Endothelial cell of hepatic sinusoid (primary cell): ENCODE results near the gene SLC25A52.
"Not testable (repeated sequence)": the region's sequence is repeated elsewhere in the genome, so short reads cannot be mapped to it uniquely, and the experiment has no call there.

Experiments
- in situ Hi-C: cut with HindIII; loops from 2 replicates; pipeline ENCODE4 v1.10.0; 2017; ENCODE audit warnings: low sequenced_read_pairs

SLC25A52 gene

GRCh38 chr18:31741097-31741735 is 19.5 kb downstream of the SLC25A52 start:
- in situ Hi-C loops = no loop called here

- in situ Hi-C loops = no loop called here
Observed at GRCh38 chr18:31740180-31740579, 20.5 kb downstream of the SLC25A52 start.

GRCh38 chr18:31739651-31740050 is 21.0 kb downstream of the SLC25A52 start:
- in situ Hi-C loops = no loop called here

- in situ Hi-C loops = no loop called here
Observed at GRCh38 chr18:31738460-31739407, 21.9 kb downstream of the SLC25A52 start.

GRCh38 chr18:31736630-31737029 is 24.1 kb downstream of the SLC25A52 start:
- in situ Hi-C loops = no loop called here

- in situ Hi-C loops = no loop called here
Observed at GRCh38 chr18:31731628-31732027, 29.1 kb downstream of the SLC25A52 start.

- in situ Hi-C loops = not testable (repeated sequence)
Observed at GRCh38 chr18:31729196-31729595, 31.5 kb downstream of the SLC25A52 start.

- in situ Hi-C loops = loop anchor here (5.0 kb wide), 1 partner anchor 162 kb away; no protein-coding TSS in a partner anchor
Observed at GRCh38 chr18:31723990-31724711, 36.5 kb downstream of the SLC25A52 start.

- in situ Hi-C loops = loop anchor here (5.0 kb wide), 1 partner anchor 161 kb away; no protein-coding TSS in a partner anchor
Observed at GRCh38 chr18:31723639-31723989, 37.1 kb downstream of the SLC25A52 start.

GRCh38 chr18:31722369-31722957 is 38.2 kb downstream of the SLC25A52 start:
- in situ Hi-C loops = loop anchor here (5.0 kb wide), 1 partner anchor 160 kb away; no protein-coding TSS in a partner anchor

- in situ Hi-C loops = loop anchor here (5.0 kb wide), 1 partner anchor 159 kb away; no protein-coding TSS in a partner anchor
Observed at GRCh38 chr18:31721601-31722000, 39.1 kb downstream of the SLC25A52 start.

- in situ Hi-C loops = loop anchor here (5.0 kb wide), 1 partner anchor 159 kb away; no protein-coding TSS in a partner anchor
Observed at GRCh38 chr18:31720867-31721266, 39.8 kb downstream of the SLC25A52 start.

GRCh38 chr18:31719363-31720006 is 41.2 kb downstream of the SLC25A52 start:
- in situ Hi-C loops = loop anchor here (5.0 kb wide), 1 partner anchor 157 kb away; no protein-coding TSS in a partner anchor

- in situ Hi-C loops = no loop called here
Observed at GRCh38 chr18:31718386-31718785, 42.3 kb downstream of the SLC25A52 start.

GRCh38 chr18:31716362-31716761 is 44.3 kb downstream of the SLC25A52 start:
- in situ Hi-C loops = no loop called here

GRCh38 chr18:31711365-31712172 is 49.1 kb downstream of the SLC25A52 start:
- in situ Hi-C loops = no loop called here

- in situ Hi-C loops = no loop called here
Observed at GRCh38 chr18:31710826-31711225, 49.9 kb downstream of the SLC25A52 start.
